Colon (tissue), 2 donors: Measurements from ENCODE around the gene MAP4K3.

ENCODE experiments used
- FAIRE-seq: peaks from 2 replicates; lab custom pipeline; 2012; peaks lifted over from hg19 to GRCh38; lab: Jason Lieb, UNC
- donor health status: control.
- donor health status: control.

Gene MAP4K3

GRCh38 chr2:39240758-39241157 lies 196.3 kb downstream of the MAP4K3 start:
- FAIRE-seq: no peak

- no peak for FAIRE-seq
These were observed 202.3 kb downstream of the MAP4K3 start for GRCh38 chr2:39234754-39235153.

DNA sequence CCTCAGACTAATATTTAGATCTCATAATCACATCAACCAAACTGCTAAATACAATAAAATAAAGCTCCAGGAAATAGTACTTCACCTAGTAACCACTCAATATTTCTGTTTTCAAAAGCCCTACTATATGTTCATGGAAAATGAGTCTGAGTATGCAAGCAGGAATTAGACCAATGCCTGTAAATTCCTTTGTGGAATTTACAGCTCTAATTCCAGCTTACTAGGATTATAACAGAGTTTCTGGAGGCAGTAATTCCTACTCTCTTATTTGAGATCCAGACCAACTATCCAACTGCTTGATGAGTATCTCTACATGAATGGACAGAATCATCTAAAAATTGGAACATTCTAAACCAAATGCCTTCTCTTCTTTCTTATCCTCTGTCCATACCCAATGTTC lies 204.9 kb downstream of the MAP4K3 start:
- FAIRE-seq: no peak

- no peak for FAIRE-seq
These were observed 208.5 kb downstream of the MAP4K3 start for GRCh38 chr2:39228413-39229209.

DNA sequence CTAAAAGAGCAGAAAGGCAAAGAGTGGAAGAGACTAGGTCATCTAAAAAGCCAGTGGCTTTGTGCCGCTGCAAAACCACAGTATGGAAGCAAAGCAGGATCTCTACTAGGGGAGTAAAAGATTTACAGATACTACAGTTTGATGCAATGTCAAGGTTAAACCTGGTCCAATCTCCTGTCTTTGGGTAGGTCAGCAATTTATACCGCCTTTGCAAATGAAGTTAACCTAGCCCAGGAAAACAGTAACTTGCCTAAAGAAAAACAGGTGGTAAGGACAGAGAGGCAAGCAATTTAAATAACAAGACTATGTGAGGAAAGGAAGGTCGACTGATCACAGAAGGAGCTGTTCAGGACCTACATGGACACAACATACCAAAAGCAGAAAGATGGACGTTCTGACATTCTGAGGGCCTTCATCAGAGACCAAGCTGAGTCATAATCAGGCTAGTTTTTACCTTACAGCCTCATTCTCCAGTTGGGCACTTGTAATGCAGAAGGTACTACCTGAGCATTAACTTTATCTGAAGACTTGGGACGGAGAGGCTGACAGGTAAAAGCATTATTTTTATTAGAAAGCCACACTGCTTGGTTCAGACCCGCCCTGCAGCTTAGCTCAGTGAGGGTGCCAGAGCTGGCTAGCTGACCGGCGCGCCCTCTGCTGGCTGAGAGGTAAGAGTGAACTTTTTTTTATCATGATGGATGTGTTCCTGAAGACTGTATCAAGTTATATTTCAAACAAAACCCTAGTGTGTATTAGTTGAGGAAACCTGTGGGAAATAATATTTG lies 209.3 kb downstream of the MAP4K3 start:
- FAIRE-seq: no peak

- FAIRE-seq: no peak
These were observed 211.5 kb downstream of the MAP4K3 start for GRCh38 chr2:39225567-39225966.

GRCh38 chr2:39223909-39224308 lies 213.2 kb downstream of the MAP4K3 start:
- FAIRE-seq: no peak

- FAIRE-seq: no peak
These were observed 215.6 kb downstream of the MAP4K3 start for GRCh38 chr2:39221459-39221858.

DNA sequence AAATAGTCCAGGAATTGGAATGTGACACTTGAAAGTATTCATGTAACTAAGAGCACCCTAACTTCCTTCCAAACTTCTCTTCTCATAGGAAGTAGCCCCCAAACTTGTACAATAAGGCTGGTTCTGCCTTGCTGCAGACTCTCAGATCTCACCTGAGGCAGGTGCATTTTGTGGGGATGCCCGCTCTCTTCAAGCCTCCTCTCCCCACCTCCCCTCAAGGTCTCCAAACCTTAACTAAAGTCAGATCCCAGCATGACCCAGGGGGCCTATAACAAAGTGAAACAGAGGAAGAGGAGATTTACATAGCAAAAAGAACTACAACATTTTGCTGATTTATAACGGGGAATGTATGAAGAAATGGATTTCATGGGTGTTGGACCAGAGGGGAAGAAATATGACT lies 216.9 kb downstream of the MAP4K3 start:
- FAIRE-seq: no peak

DNA sequence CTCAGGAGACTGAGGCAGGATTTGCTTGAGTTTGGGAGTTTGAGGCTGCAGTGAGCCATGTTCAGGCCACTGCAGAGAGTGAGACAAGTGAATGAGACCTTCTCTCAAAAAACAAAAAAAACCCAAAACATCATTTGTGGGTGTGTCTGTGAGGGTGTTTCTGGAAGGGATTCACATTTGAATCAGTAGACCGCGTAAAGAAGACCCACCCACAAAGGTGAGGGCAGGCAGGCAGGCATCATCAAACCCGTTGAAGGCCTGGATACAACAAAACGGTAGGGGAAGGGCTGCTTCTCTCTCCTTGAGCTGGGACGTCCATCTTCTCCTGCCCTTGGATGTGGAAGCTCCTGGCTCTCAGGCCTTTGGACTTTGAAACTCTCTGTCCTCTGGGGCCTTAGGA lies 218.7 kb downstream of the MAP4K3 start:
- FAIRE-seq: no peak

DNA sequence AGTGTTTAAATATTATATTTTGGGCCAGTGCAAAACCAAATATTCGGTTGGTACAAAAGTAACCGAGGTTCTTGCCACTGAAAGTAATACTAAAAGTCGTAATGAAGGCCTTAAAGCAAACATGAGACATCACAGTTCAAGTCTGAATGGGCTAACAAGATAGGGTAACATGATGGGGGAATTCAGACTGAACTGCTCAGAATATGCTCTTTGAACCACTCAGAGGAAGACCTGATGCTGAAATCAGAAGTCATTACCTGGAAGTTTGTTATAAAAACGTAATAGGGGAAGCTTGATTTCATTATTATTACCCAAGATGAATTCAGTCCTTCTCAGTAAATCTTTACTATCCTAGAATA lies 219.9 kb downstream of the MAP4K3 start:
- FAIRE-seq: no peak

DNA sequence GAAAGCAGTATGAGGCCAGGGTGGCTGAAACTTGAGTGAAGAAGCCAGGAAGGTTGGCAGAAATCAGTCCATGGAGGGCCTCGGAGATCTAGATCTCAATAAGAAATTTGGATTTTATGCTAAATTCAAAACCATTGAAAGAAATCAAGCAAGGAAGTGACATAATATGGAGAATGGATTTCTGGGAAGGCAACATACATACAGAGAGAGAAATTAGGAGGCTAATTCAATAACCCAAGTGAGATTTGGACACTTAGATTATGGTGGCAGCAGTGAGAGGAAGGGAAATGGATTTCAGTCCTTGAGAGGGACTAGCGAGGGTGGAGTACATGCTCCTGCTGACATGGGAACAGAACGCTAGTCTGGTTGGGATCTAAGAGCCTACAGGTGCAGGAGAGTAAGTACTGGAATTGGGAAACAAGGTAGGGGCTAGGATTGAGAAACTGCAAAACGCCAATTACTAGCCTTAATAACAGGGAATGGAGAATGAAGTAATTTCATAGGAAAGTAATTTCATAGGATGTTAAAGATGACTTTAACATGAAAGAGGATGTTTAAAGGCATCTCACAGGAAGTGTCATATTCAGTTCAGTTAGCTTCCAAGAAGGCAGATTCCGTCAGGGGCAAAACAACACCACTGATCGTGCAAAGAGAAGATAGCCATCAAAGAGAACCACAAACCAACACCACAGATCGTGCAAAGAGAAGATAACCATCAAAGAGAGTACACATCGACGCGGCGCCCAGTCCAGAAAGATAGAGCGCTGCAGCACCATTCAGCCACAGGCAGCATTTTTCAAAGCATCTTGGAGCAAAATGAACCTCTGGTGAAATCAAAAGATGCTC lies 220.5 kb downstream of the MAP4K3 start:
- FAIRE-seq: no peak

- no peak for FAIRE-seq
These were observed 221.5 kb downstream of the MAP4K3 start for GRCh38 chr2:39215545-39215944.

DNA sequence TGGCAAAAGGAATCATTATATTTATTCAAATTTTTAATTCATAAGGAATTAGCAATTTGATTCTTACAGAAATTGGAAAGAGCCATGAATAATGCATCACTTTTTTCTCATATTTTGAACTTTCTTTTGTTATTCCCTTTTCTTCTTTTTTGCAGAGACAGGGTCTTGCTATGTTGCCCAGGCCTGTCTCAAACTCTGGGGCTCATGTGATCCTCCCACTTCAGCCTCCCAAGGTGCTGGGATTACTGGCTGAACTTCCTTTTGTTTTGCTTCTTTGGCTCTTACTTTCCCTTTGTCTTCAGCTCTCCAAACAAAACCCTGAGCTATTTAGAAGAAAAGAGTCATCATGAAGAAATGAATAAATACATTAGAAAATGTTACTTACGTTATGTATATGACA lies 224.1 kb downstream of the MAP4K3 start:
- FAIRE-seq: no peak

DNA sequence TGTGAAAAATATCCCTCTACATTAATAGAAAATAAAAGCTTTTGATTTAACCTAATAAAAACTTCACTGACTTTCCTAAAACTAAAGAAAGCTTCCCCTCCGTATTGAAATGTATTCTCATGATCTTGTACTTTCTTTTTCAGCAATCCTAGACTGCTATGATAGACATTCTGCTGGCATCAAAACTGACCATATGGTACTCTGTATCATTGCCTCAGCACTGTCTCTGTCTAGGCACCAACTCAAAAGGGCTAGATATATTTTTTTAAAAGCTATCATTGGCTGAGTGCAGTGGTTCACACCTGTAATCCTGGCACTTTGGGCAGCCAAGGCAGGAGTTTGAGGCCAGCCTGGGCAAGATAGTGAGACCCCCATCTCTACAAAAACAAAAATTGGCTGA lies 226.2 kb downstream of the MAP4K3 start:
- FAIRE-seq: no peak

DNA sequence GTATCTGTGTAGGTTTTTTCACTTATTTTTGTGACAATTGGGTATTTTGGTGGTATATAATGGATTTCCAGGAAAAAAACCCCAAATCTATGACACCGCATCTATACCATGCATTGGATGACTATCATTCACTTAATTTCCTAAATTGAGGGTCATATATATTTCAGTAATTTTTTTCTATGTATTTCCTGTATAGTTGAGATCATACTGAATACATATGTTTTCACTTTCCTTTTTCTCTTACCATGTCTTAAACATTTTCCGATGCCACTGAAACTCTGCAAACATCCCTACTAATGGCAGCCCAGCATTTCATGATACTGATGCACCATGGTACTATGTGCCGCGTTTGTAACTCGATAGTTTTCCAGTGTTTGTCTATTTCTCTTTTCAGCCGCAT lies 233.7 kb downstream of the MAP4K3 start:
- FAIRE-seq: no peak

GRCh38 chr2:39202639-39203369 lies 234.3 kb downstream of the MAP4K3 start:
- no peak for FAIRE-seq
